DND-41 (cell line): ENCODE results near the gene CACNB4.

Experiments used
- ATAC-seq: fragments of 200-7000 bp; cut with Tn5 transposase; 3 replicates; pipeline ENCODE4 v1.9.1; 2021; ENCODE audit warnings: low read depth; ENCODE audit not compliant: insufficient read depth
- DNase-seq: peaks from one replicate; pipeline ENCODE4 v3.0.0-alpha.2; 2020
- H2AFZ ChIP-seq: 2 replicates; pipeline ENCODE4 v1.6.0; 2012; ENCODE audit warnings: low read depth, low read length
- H3K27ac ChIP-seq: 2 replicates; pipeline ENCODE4 v1.5.1; 2012; ENCODE audit warnings: low read length, inconsistent platforms
- H3K27me3 ChIP-seq: fragments of 200-600 bp; sonication (generic); 2 replicates; pipeline ENCODE4 v1.6.0; 2012; ENCODE audit warnings: low read length, mild to moderate bottlenecking, inconsistent platforms; ENCODE audit not compliant: insufficient read depth, poor library complexity
- H3K36me3 ChIP-seq: 2 replicates; pipeline ENCODE4 v1.5.1; 2012; ENCODE audit warnings: low read length, inconsistent platforms; ENCODE audit not compliant: insufficient read depth
- H3K4me1 ChIP-seq: 2 replicates; pipeline ENCODE4 v1.5.1; 2012; ENCODE audit warnings: mild to moderate bottlenecking, low read length; ENCODE audit not compliant: insufficient read depth
- H3K4me2 ChIP-seq: 2 replicates; pipeline ENCODE4 v1.6.0; 2012; ENCODE audit warnings: mild to moderate bottlenecking, moderate library complexity, low read length, inconsistent platforms; ENCODE audit not compliant: insufficient read depth
- H3K4me3 ChIP-seq, 2 experiments: fragments of 200-600 bp in 1 of 2; shearing (Covaris generic) in 1 of 2; 2 replicates each; pipeline ENCODE4 v1.5.1; 2012 to 2016; ENCODE audit warnings: inconsistent platforms in 2 of 2, low read length in 2 of 2, mild to moderate bottlenecking in 2 of 2, low read depth in 1 of 2, moderate library complexity in 1 of 2
- H3K79me2 ChIP-seq: 2 replicates; pipeline ENCODE4 v1.6.0; 2012; ENCODE audit warnings: low read length, inconsistent platforms; ENCODE audit not compliant: insufficient read depth
- H3K9ac ChIP-seq: 2 replicates; pipeline ENCODE4 v1.6.0; 2012; ENCODE audit warnings: low read depth, mild to moderate bottlenecking, inconsistent platforms, low read length, moderate library complexity
- H3K9me3 ChIP-seq: 2 replicates; pipeline ENCODE4 v1.5.1; 2012; ENCODE audit warnings: low read length, moderate library complexity, mild to moderate bottlenecking, inconsistent platforms; ENCODE audit not compliant: insufficient read depth, severe bottlenecking
- H4K20me1 ChIP-seq: 2 replicates; pipeline ENCODE4 v1.6.0; 2012; ENCODE audit warnings: low read length; ENCODE audit not compliant: insufficient read depth
- EZH2 ChIP-seq: IDR thresholded peaks from 3 replicates; pipeline ENCODE4 v1.6.1; 2012; ENCODE audit warnings: borderline replicate concordance, low read depth, mild to moderate bottlenecking, moderate library complexity, low read length, inconsistent platforms; ENCODE audit not compliant: severe bottlenecking
- TF ChIP-seq, protein P1 (sequence below): IDR thresholded peaks from 2 replicates; pipeline ENCODE4 v1.5.1; 2012; ENCODE audit warnings: borderline replicate concordance, low read length, moderate library complexity, mild to moderate bottlenecking; ENCODE audit not compliant: poor library complexity, severe bottlenecking; ENCODE audit errors: extremely low read depth

The CACNB4 gene

DNA sequence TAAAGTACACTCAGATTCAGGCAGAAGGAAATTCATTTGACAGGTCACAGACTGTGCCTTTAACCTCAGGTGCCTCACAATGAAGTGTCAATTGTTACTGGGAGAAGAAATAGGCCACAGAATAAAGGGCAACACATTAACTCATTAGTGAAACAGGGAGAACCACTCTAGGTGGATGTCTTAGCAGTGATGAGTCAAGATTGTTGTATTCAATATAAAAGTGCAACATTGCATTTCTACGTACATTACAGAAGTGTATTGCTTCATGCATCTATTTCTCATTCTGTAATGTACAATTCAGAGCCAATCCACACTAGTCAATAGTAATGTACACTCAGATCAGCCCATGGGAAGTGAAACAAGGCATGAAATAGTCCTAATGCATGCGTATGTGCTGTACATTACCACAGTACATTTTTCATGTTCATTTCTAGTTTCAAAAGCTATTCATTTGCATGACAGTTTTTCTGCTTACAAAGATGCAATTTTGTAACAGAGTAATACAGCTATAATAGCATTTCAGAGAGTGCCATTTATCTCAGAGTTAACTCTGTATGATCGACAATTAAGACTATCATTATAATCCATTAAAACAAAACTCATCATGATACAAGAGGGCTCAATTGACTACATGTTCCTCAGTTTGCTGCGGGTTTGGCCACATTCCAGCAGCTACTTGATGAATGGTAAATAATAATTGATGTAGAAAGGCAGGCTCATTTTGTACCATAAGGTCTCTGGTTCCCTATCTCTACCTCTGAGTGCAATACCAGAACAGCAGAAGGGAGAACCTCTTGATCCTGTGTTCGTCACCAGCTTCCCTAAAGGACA is 258.4 kb downstream of the CACNB4 start:
- DNase-seq (no peak), ATAC-seq (no peak)
- no peaks in the 10 kb centered on the region for H3K4me1 ChIP-seq
- H3K27ac ChIP-seq: no peak overlapping the region
- H3K79me2 ChIP-seq: no peaks in the 10 kb centered on the region
- TF ChIP-seq, protein P1, sequence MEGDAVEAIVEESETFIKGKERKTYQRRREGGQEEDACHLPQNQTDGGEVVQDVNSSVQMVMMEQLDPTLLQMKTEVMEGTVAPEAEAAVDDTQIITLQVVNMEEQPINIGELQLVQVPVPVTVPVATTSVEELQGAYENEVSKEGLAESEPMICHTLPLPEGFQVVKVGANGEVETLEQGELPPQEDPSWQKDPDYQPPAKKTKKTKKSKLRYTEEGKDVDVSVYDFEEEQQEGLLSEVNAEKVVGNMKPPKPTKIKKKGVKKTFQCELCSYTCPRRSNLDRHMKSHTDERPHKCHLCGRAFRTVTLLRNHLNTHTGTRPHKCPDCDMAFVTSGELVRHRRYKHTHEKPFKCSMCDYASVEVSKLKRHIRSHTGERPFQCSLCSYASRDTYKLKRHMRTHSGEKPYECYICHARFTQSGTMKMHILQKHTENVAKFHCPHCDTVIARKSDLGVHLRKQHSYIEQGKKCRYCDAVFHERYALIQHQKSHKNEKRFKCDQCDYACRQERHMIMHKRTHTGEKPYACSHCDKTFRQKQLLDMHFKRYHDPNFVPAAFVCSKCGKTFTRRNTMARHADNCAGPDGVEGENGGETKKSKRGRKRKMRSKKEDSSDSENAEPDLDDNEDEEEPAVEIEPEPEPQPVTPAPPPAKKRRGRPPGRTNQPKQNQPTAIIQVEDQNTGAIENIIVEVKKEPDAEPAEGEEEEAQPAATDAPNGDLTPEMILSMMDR: no peak
- TF ChIP-seq EZH2: no peak
- no peaks in the 10 kb centered on the region for H3K36me3 ChIP-seq
- H3K27me3 ChIP-seq: peaks cover 8% of the 10 kb centered on the region
- H2AFZ ChIP-seq: no peak overlapping the region
- H3K9ac ChIP-seq: no peak overlapping the region
- H3K9me3 ChIP-seq: no peaks in the 10 kb centered on the region
- no peak overlapping the region for H3K4me2 ChIP-seq
- H3K4me3 ChIP-seq: no peak overlapping the region
- no peaks in the 10 kb centered on the region for H4K20me1 ChIP-seq

DNA sequence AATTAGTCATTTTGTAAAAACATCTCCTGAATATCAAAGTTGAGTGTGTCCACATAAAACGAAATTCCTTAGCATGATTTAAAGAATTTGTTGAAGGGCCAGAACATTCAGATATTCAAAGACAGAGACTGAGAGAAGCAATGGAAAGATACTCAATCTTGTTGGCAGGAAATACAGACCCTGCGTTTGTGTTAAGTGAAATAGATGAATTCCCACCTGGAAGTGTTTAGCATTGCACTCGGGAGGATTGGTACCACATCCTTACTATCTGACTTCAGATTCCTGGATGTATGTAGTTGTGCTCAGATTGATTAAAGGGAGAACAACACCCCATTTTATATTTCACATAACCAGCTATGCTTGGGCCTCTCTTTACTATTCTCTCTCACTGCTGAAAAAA is 260.9 kb downstream of the CACNB4 start:
- H3K27ac ChIP-seq: no peak overlapping the region
- TF ChIP-seq, protein P1: no peak
- no peak for TF ChIP-seq EZH2
- no peak overlapping the region for H3K4me2 ChIP-seq
- no peak overlapping the region for H2AFZ ChIP-seq
- no peaks in the 10 kb centered on the region for H4K20me1 ChIP-seq
- peaks cover 15% of the 10 kb centered on the region for H3K27me3 ChIP-seq
- H3K9ac ChIP-seq: no peak overlapping the region
- H3K4me3 ChIP-seq: no peak overlapping the region
- no peaks in the 10 kb centered on the region for H3K36me3 ChIP-seq
- DNase-seq (no peak), ATAC-seq (no peak)
- no peaks in the 10 kb centered on the region for H3K79me2 ChIP-seq
- H3K9me3 ChIP-seq: no peaks in the 10 kb centered on the region
- no peaks in the 10 kb centered on the region for H3K4me1 ChIP-seq

DNA sequence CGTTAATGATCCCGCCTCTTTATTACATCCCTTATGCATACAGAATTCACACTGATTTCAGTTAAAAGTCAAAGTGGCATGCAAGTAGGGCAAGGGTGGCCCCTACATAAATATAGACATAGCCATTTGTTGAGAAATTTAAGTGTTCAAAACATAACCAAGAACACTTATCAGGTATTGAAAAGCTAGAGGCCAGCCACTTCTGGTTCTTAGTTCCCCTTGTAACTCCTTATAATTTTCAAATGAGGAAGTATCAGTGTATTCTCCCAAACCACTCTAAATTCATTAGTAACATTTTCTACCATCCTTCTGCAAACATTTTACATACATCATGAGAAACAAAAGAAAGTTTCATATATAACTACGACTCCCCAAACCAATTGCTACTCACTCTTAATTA is 264.9 kb downstream of the CACNB4 start:
- Histone ChIP-seq H3K9me3 (no peaks in the 10 kb centered on the region), H3K27ac (no peak overlapping the region), H3K4me2 (no peak overlapping the region), H3K79me2 (no peaks in the 10 kb centered on the region), H3K36me3 (no peaks in the 10 kb centered on the region), H4K20me1 (no peaks in the 10 kb centered on the region), H2AFZ (no peak overlapping the region), H3K27me3 (peaks cover 15% of the 10 kb centered on the region), H3K4me1 (peaks cover 2% of the 10 kb centered on the region), H3K9ac (no peak overlapping the region), H3K4me3 (no peak overlapping the region)
- no peak for TF ChIP-seq EZH2
- TF ChIP-seq, protein P1: no peak
- no peak for ATAC-seq
- DNase-seq: no peak
